ENCODE data around the gene D2HGDH.
"Not testable (repeated sequence)": the region's sequence is repeated elsewhere in the genome, so short reads cannot be mapped to it uniquely, and the experiment has no call there.

DNA sequence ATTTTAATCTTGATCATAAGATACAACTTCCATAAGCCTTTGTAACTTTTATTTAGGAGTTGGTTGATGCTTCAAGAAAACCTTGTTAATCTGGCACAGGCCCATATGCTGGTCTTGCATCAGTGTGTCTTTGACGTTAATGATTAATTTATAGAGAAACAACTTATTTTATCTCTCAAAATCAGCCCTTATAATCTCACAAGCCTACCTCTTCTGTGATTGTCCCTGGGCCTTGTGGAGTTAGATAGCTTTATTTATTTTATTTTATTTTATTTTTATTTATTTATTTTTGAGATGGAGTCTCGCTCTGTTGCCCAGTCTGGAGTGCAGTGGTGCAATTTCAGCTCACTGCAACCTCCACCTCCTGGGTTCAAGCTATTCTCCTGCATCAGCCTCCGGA lies 47.6 kb downstream of the D2HGDH start:
- not testable (repeated sequence) for TF ChIP-seq POLR2AphosphoS5, POLR2A (IDR thresholded peaks at IDR 0.05; ENCODE audit: low read depth, low read length)
